Measurements from ENCODE around the gene RAB5B. TPM values are rescaled to one million over a fixed set of nuclear protein-coding genes. Genes with fewer than 3 reads are reported as not detected.
A peak's percentile ranks its signal among the peaks of the same experiment; 100 is the strongest.

RAB5B gene
- total RNA-seq, 1 donor from 2014 or later = 34.4 TPM

DNA sequence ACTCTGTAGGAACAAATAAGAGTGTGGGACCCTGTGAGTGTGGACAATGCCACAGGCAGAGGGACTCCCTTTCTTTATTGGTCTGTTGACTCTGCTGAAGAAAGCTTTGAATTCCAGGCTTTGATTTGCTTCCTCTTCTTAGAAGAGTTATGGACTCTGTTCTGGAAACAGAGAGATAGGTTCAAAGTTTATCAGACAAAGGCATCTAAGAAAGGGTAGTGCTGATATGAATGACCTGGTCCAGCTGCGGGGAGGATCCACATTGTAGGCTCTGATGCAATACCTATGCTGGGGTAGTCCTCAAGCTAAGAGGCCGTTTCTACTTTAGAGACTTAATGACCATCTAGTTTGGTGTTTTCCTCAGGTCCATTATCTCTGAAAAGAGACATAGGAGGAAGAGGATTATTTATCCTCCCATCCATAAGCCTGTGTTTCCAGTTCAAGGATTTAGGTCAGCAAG is 36.3 kb downstream of the RAB5B start:
- Histone ChIP-seq H3K4me1 (ENCODE audit: control insufficient read depth in 3 of 3, insufficient read depth in 3 of 3, low read length in 3 of 3) (peaks cover 2 to 9% (median 5%) of the 10 kb centered on the region in 3 donors), H3K27me3 (ENCODE audit: control insufficient read depth in 3 of 3, insufficient read depth in 3 of 3, low read length in 3 of 3) (no peaks in the 10 kb centered on the region), H3K9ac (ENCODE audit: low read depth in 1 of 3, low read length in 3 of 3) (no peak overlapping the region), H3K27ac (ENCODE audit: low read depth, low read length) (no peak overlapping the region), H3K9me3 (ENCODE audit: control insufficient read depth in 3 of 3, low read length in 3 of 3) (no peaks in the 10 kb centered on the region), H3K36me3 (ENCODE audit: control insufficient read depth in 3 of 3, insufficient read depth in 3 of 3, low read length in 3 of 3) (peaks cover 3 to 9% (median 4%) of the 10 kb centered on the region in 3 donors), H3K4me3 (ENCODE audit: low read length in 3 of 3) (no peak overlapping the region)

DNA sequence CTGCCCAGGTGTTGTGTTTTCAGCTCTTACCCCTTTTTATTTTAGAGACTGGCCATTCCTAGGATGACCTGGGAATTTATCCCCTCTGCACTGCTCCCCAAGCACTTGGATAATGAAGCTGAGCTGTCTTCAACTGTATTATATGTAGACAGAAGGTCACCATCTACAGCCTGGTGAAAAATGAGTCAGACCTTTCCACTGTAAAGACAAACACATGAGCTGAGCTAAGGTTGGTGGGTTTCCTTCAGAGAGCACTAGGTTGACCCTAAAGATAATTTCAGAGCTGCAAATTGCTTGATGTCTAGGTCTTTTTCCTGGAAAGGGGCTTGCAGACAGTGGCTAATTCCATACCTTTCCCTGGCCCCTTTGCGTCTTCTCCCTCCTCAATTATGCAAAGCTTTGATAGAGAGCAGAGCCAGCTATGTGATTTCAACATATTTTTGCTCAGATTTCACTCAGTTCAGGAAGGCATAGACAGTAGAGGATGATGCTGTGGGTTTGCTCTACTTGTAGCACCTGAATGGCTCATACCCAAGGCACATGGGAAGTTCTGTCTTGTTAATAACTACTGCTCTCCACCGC is 37.7 kb downstream of the RAB5B start:
- H3K4me1 ChIP-seq (ENCODE audit: control insufficient read depth in 3 of 3, insufficient read depth in 3 of 3, low read length in 3 of 3) = peaks cover 2 to 9% (median 5%) of the 10 kb centered on the region in 3 donors
- H3K9ac ChIP-seq (ENCODE audit: low read depth in 1 of 3, low read length in 3 of 3) = no peak overlapping the region
- H3K4me3 ChIP-seq (ENCODE audit: low read length in 3 of 3) = no peak overlapping the region
- H3K36me3 ChIP-seq (ENCODE audit: control insufficient read depth in 3 of 3, insufficient read depth in 3 of 3, low read length in 3 of 3) = peaks cover 3 to 9% (median 4%) of the 10 kb centered on the region in 3 donors
- no peaks in the 10 kb centered on the region for H3K27me3 ChIP-seq (ENCODE audit: control insufficient read depth in 3 of 3, insufficient read depth in 3 of 3, low read length in 3 of 3)
- H3K27ac ChIP-seq (ENCODE audit: low read depth, low read length) = no peak overlapping the region
- no peaks in the 10 kb centered on the region for H3K9me3 ChIP-seq (ENCODE audit: control insufficient read depth in 3 of 3, low read length in 3 of 3)

DNA sequence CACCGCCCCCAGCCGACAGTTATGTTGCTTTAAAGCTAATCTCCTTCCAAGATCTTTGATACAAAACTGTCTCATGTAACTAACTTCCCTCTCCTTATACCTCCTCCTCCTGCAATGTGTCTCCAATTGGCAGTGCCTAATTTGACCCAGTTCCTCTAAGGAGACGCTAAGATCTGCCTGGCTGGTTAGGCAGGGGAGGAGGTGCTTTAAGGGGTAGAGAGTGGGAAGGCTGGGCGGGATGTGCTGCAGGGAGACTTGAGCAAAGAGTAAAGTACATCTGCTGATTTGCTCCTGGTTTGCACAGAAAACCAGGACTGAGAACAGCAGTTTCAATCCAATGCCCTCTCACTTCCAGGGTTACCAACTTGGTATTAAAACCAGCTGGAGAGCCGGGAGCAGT is 39.6 kb downstream of the RAB5B start:
- Histone ChIP-seq H3K27me3 (ENCODE audit: control insufficient read depth in 3 of 3, insufficient read depth in 3 of 3, low read length in 3 of 3) (no peaks in the 10 kb centered on the region), H3K27ac (ENCODE audit: low read depth, low read length) (no peak overlapping the region), H3K4me1 (ENCODE audit: control insufficient read depth in 3 of 3, insufficient read depth in 3 of 3, low read length in 3 of 3) (no peaks in the 10 kb centered on the region), H3K9me3 (ENCODE audit: control insufficient read depth in 3 of 3, low read length in 3 of 3) (no peaks in the 10 kb centered on the region), H3K9ac (ENCODE audit: low read depth in 1 of 3, low read length in 3 of 3) (no peak overlapping the region), H3K36me3 (ENCODE audit: control insufficient read depth in 3 of 3, insufficient read depth in 3 of 3, low read length in 3 of 3) (peaks cover 4 to 14% (median 5%) of the 10 kb centered on the region in 3 donors), H3K4me3 (ENCODE audit: low read length in 3 of 3) (no peak overlapping the region)

DNA sequence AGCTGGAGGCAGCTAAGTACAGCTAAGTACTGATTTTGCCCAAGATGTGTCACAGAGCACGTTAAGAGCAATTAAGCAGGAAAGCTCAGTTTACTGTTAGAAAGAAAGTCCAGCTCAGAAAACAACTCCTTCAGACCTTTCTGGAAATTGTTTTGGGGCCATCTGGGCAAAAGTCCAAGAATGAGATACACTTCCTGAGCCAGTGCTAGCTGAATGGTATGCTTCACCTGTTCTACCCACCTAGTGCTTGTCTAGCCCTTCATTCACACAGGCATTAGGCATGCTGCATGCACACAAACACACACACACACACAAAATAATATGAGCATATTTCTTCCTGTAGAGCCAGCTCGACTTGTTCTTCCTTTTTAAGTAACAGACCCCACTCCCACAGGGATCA is 40.3 kb downstream of the RAB5B start:
- Histone ChIP-seq H3K4me1 (ENCODE audit: control insufficient read depth in 3 of 3, insufficient read depth in 3 of 3, low read length in 3 of 3) (no peaks in the 10 kb centered on the region), H3K36me3 (ENCODE audit: control insufficient read depth in 3 of 3, insufficient read depth in 3 of 3, low read length in 3 of 3) (peaks cover 5 to 14% (median 5%) of the 10 kb centered on the region in 3 donors), H3K9me3 (ENCODE audit: control insufficient read depth in 3 of 3, low read length in 3 of 3) (no peaks in the 10 kb centered on the region), H3K4me3 (ENCODE audit: low read length in 3 of 3) (no peak overlapping the region), H3K9ac (ENCODE audit: low read depth in 1 of 3, low read length in 3 of 3) (no peak overlapping the region), H3K27ac (ENCODE audit: low read depth, low read length) (no peak overlapping the region), H3K27me3 (ENCODE audit: control insufficient read depth in 3 of 3, insufficient read depth in 3 of 3, low read length in 3 of 3) (no peaks in the 10 kb centered on the region)

DNA sequence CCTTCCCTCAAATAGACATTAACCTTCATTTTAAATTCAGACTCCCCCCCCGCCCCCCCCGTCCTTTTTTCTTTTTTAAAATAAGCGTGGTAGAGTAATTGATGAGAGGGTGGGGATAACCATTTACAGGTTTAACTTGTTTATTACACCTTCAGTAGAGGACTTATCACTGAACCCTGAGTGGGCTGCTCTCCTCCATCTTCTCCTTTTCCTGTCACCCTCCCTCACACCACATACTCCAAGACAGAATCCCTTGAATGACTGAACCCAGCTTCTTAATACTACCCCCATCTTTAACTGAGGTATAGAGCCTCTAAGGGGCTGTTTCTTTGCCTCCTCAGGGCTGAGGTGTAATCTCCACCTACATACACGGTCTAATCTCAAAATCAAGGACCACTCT is 43.3 kb downstream of the RAB5B start:
- no peaks in the 10 kb centered on the region for H3K4me1 ChIP-seq (ENCODE audit: control insufficient read depth in 3 of 3, insufficient read depth in 3 of 3, low read length in 3 of 3)
- H3K36me3 ChIP-seq (ENCODE audit: control insufficient read depth in 3 of 3, insufficient read depth in 3 of 3, low read length in 3 of 3) = peaks cover 4 to 17% (median 6%) of the 10 kb centered on the region in 3 donors
- no peaks in the 10 kb centered on the region for H3K27me3 ChIP-seq (ENCODE audit: control insufficient read depth in 3 of 3, insufficient read depth in 3 of 3, low read length in 3 of 3)
- H3K9me3 ChIP-seq (ENCODE audit: control insufficient read depth in 3 of 3, low read length in 3 of 3) = no peaks in the 10 kb centered on the region
- H3K4me3 ChIP-seq (ENCODE audit: low read length in 3 of 3) = no peak overlapping the region
- H3K27ac ChIP-seq (ENCODE audit: low read depth, low read length) = no peak overlapping the region
- H3K9ac ChIP-seq (ENCODE audit: low read depth in 1 of 3, low read length in 3 of 3) = no peak overlapping the region

DNA sequence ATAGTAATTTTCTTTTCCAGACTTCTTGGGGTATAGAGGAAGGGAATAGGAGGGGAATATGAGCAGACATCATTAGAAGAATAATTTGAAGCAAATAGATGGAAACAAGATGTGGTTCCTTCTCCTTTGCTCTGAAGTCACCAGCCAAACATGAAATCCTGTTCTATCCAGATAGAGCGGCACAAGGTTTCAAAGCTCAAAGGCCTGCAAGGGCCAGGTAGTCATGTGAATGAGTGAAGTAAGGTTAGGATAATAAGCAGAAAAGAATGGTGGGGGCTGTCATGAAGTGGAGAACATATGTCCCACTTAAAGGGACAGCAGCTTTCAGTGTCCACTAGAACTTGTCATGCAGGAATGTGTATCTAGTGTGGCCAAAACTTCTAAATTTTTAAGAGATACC is 44.5 kb downstream of the RAB5B start:
- Histone ChIP-seq H3K27ac (ENCODE audit: low read depth, low read length) (no peak overlapping the region), H3K9me3 (ENCODE audit: control insufficient read depth in 3 of 3, low read length in 3 of 3) (no peaks in the 10 kb centered on the region), H3K36me3 (ENCODE audit: control insufficient read depth in 3 of 3, insufficient read depth in 3 of 3, low read length in 3 of 3) (peaks cover 4 to 17% (median 6%) of the 10 kb centered on the region in 3 donors), H3K4me1 (ENCODE audit: control insufficient read depth in 3 of 3, insufficient read depth in 3 of 3, low read length in 3 of 3) (no peaks in the 10 kb centered on the region), H3K4me3 (ENCODE audit: low read length in 3 of 3) (no peak overlapping the region), H3K27me3 (ENCODE audit: control insufficient read depth in 3 of 3, insufficient read depth in 3 of 3, low read length in 3 of 3) (no peaks in the 10 kb centered on the region), H3K9ac (ENCODE audit: low read depth in 1 of 3, low read length in 3 of 3) (no peak overlapping the region)

DNA sequence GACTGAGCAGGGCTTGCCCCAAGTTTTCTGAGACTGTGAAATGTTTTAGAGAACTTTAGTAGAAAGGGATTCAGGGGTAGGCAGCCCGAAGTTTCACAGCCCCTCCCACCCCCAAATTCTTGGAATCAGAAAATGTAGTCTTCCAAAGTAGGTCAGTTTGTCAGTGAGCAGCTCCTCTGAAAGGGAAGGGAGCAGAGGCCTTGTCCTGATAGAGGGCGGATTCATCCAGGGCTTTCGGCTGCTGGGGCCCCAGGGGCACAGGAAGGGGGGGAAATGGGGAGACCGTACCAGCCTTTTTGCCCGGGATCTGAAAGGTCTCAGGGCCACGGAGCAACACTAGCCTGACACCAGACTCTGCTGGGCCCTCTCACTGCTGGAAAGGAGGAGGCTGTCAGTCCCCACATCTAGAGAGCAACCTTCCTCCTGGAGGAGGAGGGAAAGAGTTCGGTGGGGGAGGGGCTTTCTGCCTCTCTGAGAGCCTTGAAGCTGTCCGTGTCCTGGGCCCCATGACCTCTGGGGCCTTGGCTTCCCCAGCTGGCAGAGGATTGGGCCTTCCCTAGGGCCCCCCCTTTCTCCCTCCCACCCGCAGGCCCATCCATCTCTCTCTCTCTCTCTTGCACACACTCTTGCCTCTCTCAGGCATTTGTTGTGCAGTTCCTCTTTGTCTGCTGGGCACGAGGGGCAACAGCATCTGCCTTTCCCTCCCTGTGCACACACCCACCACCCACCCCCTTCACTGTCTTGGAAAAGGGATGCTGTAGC is 46.7 kb downstream of the RAB5B start, which contains the start of gene IKZF4:
Gene IKZF4 (plus strand): TSS at position 621 of the 762 bp plus-strand sequence. CDS start 451 bp downstream, outside the sequence.
- Histone ChIP-seq H3K4me3 (ENCODE audit: low read length in 3 of 3) (peak within 1 kb of the TSS; percentile 26 to 38 (median 35)), H3K27ac (ENCODE audit: low read depth, low read length) (peak within 1 kb of the TSS; percentile 30), H3K27me3 (ENCODE audit: control insufficient read depth in 3 of 3, insufficient read depth in 3 of 3, low read length in 3 of 3) (no peaks in the 10 kb centered on the region), H3K4me1 (ENCODE audit: control insufficient read depth in 3 of 3, insufficient read depth in 3 of 3, low read length in 3 of 3) (no peaks in the 10 kb centered on the region), H3K9ac (ENCODE audit: low read depth in 1 of 3, low read length in 3 of 3) (peak within 1 kb of the TSS in 2 of 3 donors; percentile 8 to 40), H3K36me3 (ENCODE audit: control insufficient read depth in 3 of 3, insufficient read depth in 3 of 3, low read length in 3 of 3) (peaks cover 4 to 23% (median 13%) of the 10 kb centered on the region in 3 donors), H3K9me3 (ENCODE audit: control insufficient read depth in 3 of 3, low read length in 3 of 3) (no peaks in the 10 kb centered on the region)

DNA sequence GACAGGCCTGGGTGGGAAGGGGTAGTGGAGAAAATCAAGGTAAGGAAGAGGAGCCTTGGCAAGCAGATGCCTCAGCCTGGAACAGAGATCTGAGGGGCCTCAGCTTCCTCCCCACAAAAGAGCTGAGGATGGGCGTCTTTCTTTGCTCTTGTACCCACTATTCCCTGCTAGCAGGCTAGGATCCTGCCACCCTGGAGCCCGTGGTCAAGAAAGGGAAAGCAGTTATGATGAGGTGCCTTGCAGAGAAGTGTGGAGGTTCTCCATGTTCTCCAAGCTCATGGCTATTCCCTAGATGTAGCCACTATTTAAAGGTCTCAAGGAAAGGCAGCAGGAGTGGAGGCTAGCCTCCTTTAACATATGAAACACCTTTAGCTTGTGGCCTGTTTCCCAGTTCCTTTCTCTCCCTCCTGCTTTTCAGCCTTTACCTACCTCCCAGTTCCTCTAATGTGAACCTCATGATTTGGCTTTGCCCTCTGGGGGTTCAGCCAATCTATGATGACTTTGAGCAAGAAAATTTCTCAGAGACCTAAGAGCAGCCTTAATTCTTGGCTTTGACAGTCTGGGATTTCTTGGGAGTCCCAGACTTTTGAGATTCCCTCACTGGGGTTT is 48.1 kb downstream of the RAB5B start:
- Histone ChIP-seq H3K27me3 (ENCODE audit: control insufficient read depth in 3 of 3, insufficient read depth in 3 of 3, low read length in 3 of 3) (no peaks in the 10 kb centered on the region), H3K4me3 (ENCODE audit: low read length in 3 of 3) (no peak overlapping the region), H3K27ac (ENCODE audit: low read depth, low read length) (no peak overlapping the region), H3K9me3 (ENCODE audit: control insufficient read depth in 3 of 3, low read length in 3 of 3) (no peaks in the 10 kb centered on the region), H3K4me1 (ENCODE audit: control insufficient read depth in 3 of 3, insufficient read depth in 3 of 3, low read length in 3 of 3) (no peaks in the 10 kb centered on the region), H3K36me3 (ENCODE audit: control insufficient read depth in 3 of 3, insufficient read depth in 3 of 3, low read length in 3 of 3) (peaks cover 7 to 28% (median 18%) of the 10 kb centered on the region in 3 donors), H3K9ac (ENCODE audit: low read depth in 1 of 3, low read length in 3 of 3) (no peak overlapping the region)

DNA sequence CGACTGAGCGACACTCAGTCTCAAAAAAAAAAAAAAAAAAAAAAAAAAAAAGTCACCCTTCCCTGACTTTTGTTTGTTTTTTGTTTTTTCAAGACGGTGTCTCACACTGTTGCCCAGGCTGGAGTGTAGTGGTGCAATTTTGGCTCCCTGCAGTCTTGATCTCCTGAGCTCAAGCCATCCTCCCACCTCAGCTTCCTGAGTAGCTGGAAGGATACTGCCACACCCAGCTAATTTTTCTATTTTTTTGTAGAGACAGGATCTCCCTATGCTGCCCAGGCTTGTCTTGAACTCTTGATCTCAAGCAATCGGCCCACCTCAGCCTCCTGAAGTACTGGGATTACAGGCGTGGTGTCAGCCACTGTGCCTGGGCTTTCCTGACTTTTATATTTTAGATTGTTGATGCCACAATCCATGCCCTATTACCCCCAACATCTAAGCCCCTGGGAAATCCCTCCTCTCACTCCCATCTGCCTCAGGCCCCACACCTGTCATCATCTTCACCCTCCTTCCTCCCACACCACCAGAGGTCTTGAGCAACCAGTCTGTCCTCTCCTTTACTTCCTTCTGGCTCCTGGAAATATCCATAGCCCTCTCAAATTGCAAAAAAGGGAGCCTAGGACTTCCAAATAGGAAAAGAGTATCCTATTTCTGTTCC is 54.8 kb downstream of the RAB5B start:
- Histone ChIP-seq H3K36me3 (ENCODE audit: control insufficient read depth in 3 of 3, insufficient read depth in 3 of 3, low read length in 3 of 3) (peaks cover 26 to 48% (median 38%) of the 10 kb centered on the region in 3 donors), H3K4me3 (ENCODE audit: low read length in 3 of 3) (no peak overlapping the region), H3K9me3 (ENCODE audit: control insufficient read depth in 3 of 3, low read length in 3 of 3) (no peaks in the 10 kb centered on the region), H3K27ac (ENCODE audit: low read depth, low read length) (no peak overlapping the region), H3K9ac (ENCODE audit: low read depth in 1 of 3, low read length in 3 of 3) (no peak overlapping the region), H3K4me1 (ENCODE audit: control insufficient read depth in 3 of 3, insufficient read depth in 3 of 3, low read length in 3 of 3) (no peaks in the 10 kb centered on the region), H3K27me3 (ENCODE audit: control insufficient read depth in 3 of 3, insufficient read depth in 3 of 3, low read length in 3 of 3) (no peaks in the 10 kb centered on the region)

Data from skeletal muscle tissue (tissue), 4 donors.